ENCODE measurements around the gene NIN.

NIN gene

DNA sequence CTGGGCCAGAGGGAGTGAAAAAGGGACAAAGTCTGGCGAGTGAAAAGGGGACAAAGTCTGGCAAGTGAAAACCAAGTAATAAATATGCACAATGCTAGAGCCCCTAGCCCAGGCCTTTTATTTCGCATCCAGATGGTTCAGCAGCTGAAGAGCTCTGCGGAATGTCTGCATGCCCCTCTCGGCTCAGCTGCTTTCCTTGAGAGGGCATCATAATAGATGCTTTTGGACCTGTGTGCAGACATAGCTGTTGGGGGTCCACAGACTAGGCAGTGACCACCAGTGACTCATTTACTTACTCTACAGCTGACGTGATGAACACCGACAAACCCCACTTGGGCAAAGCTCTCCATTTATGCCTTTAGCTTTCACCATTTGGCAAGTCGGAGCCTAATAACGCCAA is 4.3 kb downstream of the NIN start (continued):
- TF ChIP-seq, protein P1, sequence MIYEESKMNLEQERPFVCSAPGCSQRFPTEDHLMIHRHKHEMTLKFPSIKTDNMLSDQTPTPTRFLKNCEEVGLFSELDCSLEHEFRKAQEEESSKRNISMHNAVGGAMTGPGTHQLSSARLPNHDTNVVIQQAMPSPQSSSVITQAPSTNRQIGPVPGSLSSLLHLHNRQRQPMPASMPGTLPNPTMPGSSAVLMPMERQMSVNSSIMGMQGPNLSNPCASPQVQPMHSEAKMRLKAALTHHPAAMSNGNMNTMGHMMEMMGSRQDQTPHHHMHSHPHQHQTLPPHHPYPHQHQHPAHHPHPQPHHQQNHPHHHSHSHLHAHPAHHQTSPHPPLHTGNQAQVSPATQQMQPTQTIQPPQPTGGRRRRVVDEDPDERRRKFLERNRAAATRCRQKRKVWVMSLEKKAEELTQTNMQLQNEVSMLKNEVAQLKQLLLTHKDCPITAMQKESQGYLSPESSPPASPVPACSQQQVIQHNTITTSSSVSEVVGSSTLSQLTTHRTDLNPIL (CRISPR knock-in tag; IDR thresholded peaks at IDR 0.05; ENCODE audit: low read depth) = no peak
- no peak for TF ChIP-seq CSDC2 (CRISPR knock-in tag; IDR thresholded peaks at IDR 0.05)

DNA sequence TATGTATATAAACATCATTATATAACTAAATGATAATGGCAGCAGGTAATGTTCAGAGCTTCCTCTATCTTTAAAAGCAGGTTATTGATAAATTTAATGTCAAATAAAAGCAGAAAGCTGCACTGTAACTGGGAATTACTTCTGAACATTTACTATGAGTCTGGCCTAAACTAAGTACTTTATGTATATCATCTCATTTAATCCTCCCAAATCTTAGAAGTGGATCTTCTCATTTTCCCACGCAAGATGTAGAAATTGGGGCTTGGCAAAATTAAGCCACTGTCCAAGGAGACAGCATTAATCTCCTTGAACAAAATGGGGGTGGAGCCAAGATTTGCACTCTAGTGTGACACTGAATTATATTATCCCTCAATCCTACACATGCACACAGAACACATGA is 5.7 kb downstream of the NIN start:
- TF ChIP-seq, protein P2, sequence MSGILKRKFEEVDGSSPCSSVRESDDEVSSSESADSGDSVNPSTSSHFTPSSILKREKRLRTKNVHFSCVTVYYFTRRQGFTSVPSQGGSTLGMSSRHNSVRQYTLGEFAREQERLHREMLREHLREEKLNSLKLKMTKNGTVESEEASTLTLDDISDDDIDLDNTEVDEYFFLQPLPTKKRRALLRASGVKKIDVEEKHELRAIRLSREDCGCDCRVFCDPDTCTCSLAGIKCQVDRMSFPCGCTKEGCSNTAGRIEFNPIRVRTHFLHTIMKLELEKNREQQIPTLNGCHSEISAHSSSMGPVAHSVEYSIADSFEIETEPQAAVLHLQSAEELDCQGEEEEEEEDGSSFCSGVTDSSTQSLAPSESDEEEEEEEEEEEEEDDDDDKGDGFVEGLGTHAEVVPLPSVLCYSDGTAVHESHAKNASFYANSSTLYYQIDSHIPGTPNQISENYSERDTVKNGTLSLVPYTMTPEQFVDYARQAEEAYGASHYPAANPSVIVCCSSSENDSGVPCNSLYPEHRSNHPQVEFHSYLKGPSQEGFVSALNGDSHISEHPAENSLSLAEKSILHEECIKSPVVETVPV (CRISPR knock-in tag; IDR thresholded peaks at IDR 0.05) = no peak
- TF ChIP-seq PPARA (CRISPR knock-in tag; IDR thresholded peaks at IDR 0.05; ENCODE audit: borderline replicate concordance) (no peak), ZNF8 (CRISPR knock-in tag; IDR thresholded peaks at IDR 0.05) (no peak)
- TF ChIP-seq, protein P1 (CRISPR knock-in tag; IDR thresholded peaks at IDR 0.05; ENCODE audit: low read depth) = no peak
- ATAC-seq = no peak

DNA sequence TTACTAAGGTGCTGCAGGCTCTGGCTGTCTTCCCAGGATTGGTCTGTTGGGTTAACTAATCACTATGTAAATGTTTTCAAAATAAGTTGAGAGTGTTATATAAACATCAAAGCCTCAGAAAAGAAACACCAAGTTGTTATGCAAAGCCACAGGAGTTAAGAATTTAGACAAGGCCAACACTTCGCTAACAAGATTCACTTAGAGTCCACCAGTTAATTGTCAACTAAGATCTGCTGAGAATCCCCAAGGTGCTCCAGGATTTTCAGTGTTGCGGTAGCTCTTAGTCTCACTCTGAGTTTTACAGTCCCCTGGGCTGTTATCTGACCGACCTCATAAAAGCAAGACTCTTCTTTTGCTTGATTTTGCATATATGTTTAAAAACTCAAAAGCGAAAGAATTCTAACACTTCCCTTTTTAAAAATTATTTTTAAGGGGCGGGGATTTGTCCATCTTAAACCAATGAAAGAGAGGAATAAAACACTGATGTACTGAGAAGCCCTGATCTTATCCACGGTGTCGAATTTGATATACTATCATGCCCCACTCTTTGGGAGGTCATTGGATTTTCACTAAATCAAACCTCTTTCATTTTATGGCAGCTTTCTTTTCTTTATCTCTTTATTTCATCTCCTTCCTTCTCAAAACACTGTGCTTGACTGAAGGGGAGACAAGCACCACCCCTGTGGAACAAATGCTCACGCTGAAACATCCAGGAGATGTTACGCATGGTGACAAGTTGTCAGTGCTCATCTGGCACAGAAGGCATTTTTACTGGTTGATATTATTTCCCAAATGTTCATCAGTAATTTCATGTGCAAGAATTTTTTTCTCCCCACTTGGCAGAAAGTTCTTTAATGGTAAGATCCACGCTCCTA is 7.0 kb downstream of the NIN start:
- TF ChIP-seq, protein P1 (CRISPR knock-in tag; IDR thresholded peaks at IDR 0.05; ENCODE audit: low read depth) = no peak
- TF ChIP-seq TOX (CRISPR knock-in tag; IDR thresholded peaks at IDR 0.05; ENCODE audit: borderline replicate concordance) = no peak
- no peak for TF ChIP-seq CSDC2 (CRISPR knock-in tag; IDR thresholded peaks at IDR 0.05)
- no peak for TF ChIP-seq ESRRG (CRISPR knock-in tag; IDR thresholded peaks at IDR 0.05)
- TF ChIP-seq, protein P2 (CRISPR knock-in tag; IDR thresholded peaks at IDR 0.05) = no peak
- no peak for TF ChIP-seq BACH2 (CRISPR knock-in tag; IDR thresholded peaks at IDR 0.05; ENCODE audit: borderline replicate concordance)
- TF ChIP-seq ISL1 (CRISPR knock-in tag; IDR thresholded peaks at IDR 0.05) = no peak
- TF ChIP-seq OSR1 (CRISPR knock-in tag; IDR thresholded peaks at IDR 0.05) = no peak
- TF ChIP-seq PPARA (CRISPR knock-in tag; IDR thresholded peaks at IDR 0.05; ENCODE audit: borderline replicate concordance) = no peak
- TF ChIP-seq RARB (CRISPR knock-in tag; IDR thresholded peaks at IDR 0.05) = no peak
- no peak for ATAC-seq

DNA sequence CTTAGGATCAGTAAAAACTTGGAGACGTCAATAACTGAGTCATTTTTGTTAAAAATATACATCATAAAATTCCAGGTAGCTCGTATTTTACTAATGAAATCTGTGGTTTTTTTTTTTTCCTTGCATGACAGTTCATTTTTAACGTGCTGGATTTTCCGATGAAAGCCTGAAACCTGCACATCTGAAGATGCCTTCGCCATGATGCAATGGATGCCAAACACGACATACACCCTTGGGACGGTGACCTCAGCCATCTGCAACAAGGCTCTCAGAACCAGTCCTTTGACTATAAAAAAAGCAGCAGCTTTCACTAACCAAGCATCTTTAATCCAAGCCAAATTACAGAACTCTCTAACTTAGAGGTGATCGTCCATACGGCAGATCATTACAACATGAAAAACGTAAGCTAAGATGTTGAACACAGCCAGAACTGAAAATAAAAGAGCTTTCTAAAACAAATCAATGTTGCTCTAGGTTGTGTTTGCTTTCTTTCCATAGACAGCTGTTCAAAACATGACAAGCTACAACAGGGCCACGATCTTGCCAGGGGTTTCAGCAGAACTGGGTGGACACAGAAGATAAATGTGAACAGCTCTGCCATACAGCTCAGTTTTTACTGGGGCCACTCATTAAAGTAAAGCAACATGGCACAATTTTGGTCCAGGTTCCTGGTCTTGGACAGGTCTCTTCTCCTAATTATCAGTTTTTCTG is 7.8 kb downstream of the NIN start:
- ATAC-seq = no peak
- TF ChIP-seq ZFP30 (CRISPR knock-in tag; IDR thresholded peaks at IDR 0.05) (no peak), RARB (CRISPR knock-in tag; IDR thresholded peaks at IDR 0.05) (no peak), GLIS3 (CRISPR knock-in tag; IDR thresholded peaks at IDR 0.05) (no peak), ZC3H10 (CRISPR knock-in tag; IDR thresholded peaks at IDR 0.05) (no peak), CSDC2 (CRISPR knock-in tag; IDR thresholded peaks at IDR 0.05) (no peak), ARNTL (CRISPR knock-in tag; IDR thresholded peaks at IDR 0.05; ENCODE audit: borderline replicate concordance, low read depth) (no peak), TOX (CRISPR knock-in tag; IDR thresholded peaks at IDR 0.05; ENCODE audit: borderline replicate concordance) (no peak), SNAI2 (CRISPR knock-in tag; IDR thresholded peaks at IDR 0.05) (no peak), OSR1 (CRISPR knock-in tag; IDR thresholded peaks at IDR 0.05) (no peak), ZNF565 (CRISPR knock-in tag; conservative IDR thresholded peaks at IDR 0.05; ENCODE audit: low read depth) (no peak)
- TF ChIP-seq, protein P3, sequence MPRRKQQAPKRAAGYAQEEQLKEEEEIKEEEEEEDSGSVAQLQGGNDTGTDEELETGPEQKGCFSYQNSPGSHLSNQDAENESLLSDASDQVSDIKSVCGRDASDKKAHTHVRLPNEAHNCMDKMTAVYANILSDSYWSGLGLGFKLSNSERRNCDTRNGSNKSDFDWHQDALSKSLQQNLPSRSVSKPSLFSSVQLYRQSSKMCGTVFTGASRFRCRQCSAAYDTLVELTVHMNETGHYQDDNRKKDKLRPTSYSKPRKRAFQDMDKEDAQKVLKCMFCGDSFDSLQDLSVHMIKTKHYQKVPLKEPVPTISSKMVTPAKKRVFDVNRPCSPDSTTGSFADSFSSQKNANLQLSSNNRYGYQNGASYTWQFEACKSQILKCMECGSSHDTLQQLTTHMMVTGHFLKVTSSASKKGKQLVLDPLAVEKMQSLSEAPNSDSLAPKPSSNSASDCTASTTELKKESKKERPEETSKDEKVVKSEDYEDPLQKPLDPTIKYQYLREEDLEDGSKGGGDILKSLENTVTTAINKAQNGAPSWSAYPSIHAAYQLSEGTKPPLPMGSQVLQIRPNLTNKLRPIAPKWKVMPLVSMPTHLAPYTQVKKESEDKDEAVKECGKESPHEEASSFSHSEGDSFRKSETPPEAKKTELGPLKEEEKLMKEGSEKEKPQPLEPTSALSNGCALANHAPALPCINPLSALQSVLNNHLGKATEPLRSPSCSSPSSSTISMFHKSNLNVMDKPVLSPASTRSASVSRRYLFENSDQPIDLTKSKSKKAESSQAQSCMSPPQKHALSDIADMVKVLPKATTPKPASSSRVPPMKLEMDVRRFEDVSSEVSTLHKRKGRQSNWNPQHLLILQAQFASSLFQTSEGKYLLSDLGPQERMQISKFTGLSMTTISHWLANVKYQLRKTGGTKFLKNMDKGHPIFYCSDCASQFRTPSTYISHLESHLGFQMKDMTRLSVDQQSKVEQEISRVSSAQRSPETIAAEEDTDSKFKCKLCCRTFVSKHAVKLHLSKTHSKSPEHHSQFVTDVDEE (CRISPR knock-in tag; IDR thresholded peaks at IDR 0.05) = no peak
- TF ChIP-seq, protein P1 (CRISPR knock-in tag; IDR thresholded peaks at IDR 0.05; ENCODE audit: low read depth) = no peak
- TF ChIP-seq, protein P4, sequence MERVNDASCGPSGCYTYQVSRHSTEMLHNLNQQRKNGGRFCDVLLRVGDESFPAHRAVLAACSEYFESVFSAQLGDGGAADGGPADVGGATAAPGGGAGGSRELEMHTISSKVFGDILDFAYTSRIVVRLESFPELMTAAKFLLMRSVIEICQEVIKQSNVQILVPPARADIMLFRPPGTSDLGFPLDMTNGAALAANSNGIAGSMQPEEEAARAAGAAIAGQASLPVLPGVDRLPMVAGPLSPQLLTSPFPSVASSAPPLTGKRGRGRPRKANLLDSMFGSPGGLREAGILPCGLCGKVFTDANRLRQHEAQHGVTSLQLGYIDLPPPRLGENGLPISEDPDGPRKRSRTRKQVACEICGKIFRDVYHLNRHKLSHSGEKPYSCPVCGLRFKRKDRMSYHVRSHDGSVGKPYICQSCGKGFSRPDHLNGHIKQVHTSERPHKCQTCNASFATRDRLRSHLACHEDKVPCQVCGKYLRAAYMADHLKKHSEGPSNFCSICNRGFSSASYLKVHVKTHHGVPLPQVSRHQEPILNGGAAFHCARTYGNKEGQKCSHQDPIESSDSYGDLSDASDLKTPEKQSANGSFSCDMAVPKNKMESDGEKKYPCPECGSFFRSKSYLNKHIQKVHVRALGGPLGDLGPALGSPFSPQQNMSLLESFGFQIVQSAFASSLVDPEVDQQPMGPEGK (CRISPR knock-in tag; IDR thresholded peaks at IDR 0.05; ENCODE audit: borderline replicate concordance) = no peak

All from SK-N-SH treated with all-trans-retinoic acid at 6 μM for 48 hours (cell line).